ENCODE results near the gene ZP1. TPM values are rescaled to one million over a fixed set of nuclear protein-coding genes. Genes with fewer than 3 reads are reported as not detected.

Gene ZP1
- total and polyA plus RNA-seq, 10 of the 15 experiments (the other 5 are each of a cell fraction or from before 2014, with no cell fraction given): not detected

DNA sequence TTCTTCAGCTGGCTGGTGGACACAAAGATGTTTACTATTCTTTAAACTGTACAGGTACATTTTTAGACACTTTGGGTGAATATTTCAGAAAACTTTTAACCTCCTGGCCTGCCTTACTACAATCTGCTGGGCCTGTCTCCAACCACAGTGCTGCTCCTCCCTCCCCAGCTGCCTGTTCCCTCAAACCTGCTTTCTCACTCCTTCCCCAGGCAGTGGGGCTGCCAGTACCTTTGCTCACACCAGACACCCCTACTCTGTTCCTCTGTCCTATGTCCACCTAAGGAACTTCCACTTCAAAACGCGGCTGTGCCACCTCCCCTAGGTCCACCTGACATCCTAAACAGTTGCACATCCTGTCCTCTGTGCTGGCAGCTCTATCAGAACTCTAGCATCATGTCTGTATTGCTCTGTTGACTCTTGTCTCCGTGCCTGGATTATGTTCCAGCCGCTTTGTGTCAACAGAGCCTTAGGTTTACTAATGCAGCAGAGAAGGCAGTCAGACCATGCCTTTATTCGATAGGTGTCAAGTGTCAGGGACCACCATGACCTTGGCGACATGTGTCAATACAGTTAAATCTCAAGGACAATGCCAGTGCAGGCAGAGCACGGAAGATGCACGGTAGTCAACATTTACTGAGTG, 13.4 kb downstream of the ZP1 start:
- no peaks in the 10 kb centered on the region for H3K9me3 ChIP-seq (replicated peaks; ENCODE audit: control insufficient read depth, insufficient read depth, low read length)
- peaks cover 0 to 5% of the 10 kb centered on the region in 2 experiments; a peak in 3 of 4 replicates for H3K36me3 ChIP-seq (ENCODE audit: control insufficient read depth in 2 of 2, insufficient read depth in 2 of 2, low read length in 1 of 2)
- ChIA-PET SMC1A (ENCODE audit: uncharacterized antibody, unreplicated experiment) (no interaction called here), RAD21 (ENCODE audit: unreplicated experiment) (no interaction called here), POLR2A (no interaction called here), CTCF (no interaction called here)
- FAIRE-seq (no peak), DNase-seq (ENCODE audit: low read depth, low spot score) (no peak), ATAC-seq (no peak)
- in situ Hi-C loops (cut with MboI) (no loop called here), intact Hi-C loops (cut with micrococcal nuclease; ENCODE audit: unreplicated experiment) (no loop called here)
- H2AFZ ChIP-seq (ENCODE audit: control insufficient read depth, low read depth, low read length): no peak overlapping the region
- no peaks in the 10 kb centered on the region for H3K79me2 ChIP-seq (ENCODE audit: control insufficient read depth, insufficient read depth, low read length)
- no peak for TF ChIP-seq STAT1 (conservative IDR thresholded peaks at IDR 0.05)
- TF ChIP-seq NBN (IDR thresholded peaks at IDR 0.05): no peak
- no peak for TF ChIP-seq ZNF207 (IDR thresholded peaks at IDR 0.05; ENCODE audit: borderline replicate concordance)
- no peak for TF ChIP-seq RUNX3 (IDR thresholded peaks at IDR 0.05; ENCODE audit: low read length)
- 90% methylated on average over 8 of the region's 8 CpGs for WGBS (ENCODE audit: insufficient coverage, insufficient replicate concordance, low lambda C conversion rate, missing lambda C conversion rate)
- H3K9ac ChIP-seq (ENCODE audit: control insufficient read depth, insufficient read depth, low read length): no peak overlapping the region
- H3K4me1 ChIP-seq (ENCODE audit: control insufficient read depth, insufficient read depth, low read length): no peaks in the 10 kb centered on the region
- no peaks in the 10 kb centered on the region for H3K27me3 ChIP-seq (replicated peaks in 1 of 2; ENCODE audit: control insufficient read depth in 2 of 2, insufficient read depth in 2 of 2, low read length in 1 of 2)
- no peaks in the 10 kb centered on the region; the same call in 1 of the 2 replicates for H4K20me1 ChIP-seq (ENCODE audit: control insufficient read depth, insufficient read depth)
- no peak overlapping the region for H3K4me2 ChIP-seq (ENCODE audit: control insufficient read depth, insufficient read depth)
- H3K27ac ChIP-seq (ENCODE audit: control insufficient read depth, insufficient read depth): no peak overlapping the region
- no peak overlapping the region for H3K4me3 ChIP-seq
- no TSS peak for BruUV-seq (replicated peaks)

DNA sequence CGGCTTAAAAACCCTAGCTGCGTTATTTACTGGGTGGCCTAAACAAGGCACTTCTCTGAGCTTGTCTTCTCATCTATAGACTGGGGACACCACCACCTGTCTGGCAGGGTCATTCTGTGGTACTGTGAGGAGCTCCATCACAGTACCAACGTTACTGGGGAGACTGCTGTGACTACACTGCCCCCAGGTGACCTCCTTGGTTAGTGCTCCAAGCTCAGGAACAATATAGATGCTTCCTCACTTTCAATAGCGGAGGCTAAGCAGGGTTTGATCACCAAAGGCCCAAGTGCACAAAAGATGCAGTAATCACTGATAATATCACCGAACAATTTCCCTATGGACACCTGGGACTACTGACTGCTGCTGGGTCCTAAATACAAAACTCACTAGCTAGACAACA, 20.2 kb downstream of the ZP1 start:
- CTCF ChIA-PET: interaction anchor here (0.7 to 7.1 kb wide), 26 partner anchors 9 to 300 kb away, joined by 3 to 108 read pairs (median 4); partner anchors contain the start of gene MS4A10
- Histone ChIP-seq H3K9me3 (replicated peaks; ENCODE audit: control insufficient read depth, insufficient read depth, low read length) (no peaks in the 10 kb centered on the region), H3K27ac (ENCODE audit: control insufficient read depth, insufficient read depth) (no peak overlapping the region), H3K4me2 (ENCODE audit: control insufficient read depth, insufficient read depth) (no peak overlapping the region), H3K9ac (ENCODE audit: control insufficient read depth, insufficient read depth, low read length) (no peak overlapping the region), H3K27me3 (replicated peaks in 1 of 2; ENCODE audit: control insufficient read depth in 2 of 2, insufficient read depth in 2 of 2, low read length in 1 of 2) (no peaks in the 10 kb centered on the region), H4K20me1 (ENCODE audit: control insufficient read depth, insufficient read depth) (no peaks in the 10 kb centered on the region), H3K36me3 (ENCODE audit: control insufficient read depth in 2 of 2, insufficient read depth in 2 of 2, low read length in 1 of 2) (peaks cover 7 to 20% of the 10 kb centered on the region in 2 experiments), H3K4me3 (no peak overlapping the region), H3K4me1 (ENCODE audit: control insufficient read depth, insufficient read depth, low read length) (no peaks in the 10 kb centered on the region), H2AFZ (ENCODE audit: control insufficient read depth, low read depth, low read length) (no peak overlapping the region), H3K79me2 (ENCODE audit: control insufficient read depth, insufficient read depth, low read length) (no peaks in the 10 kb centered on the region)
- BruUV-seq (replicated peaks): no TSS peak
- peak; percentile 27 for FAIRE-seq
- intact Hi-C loops (cut with micrococcal nuclease; ENCODE audit: unreplicated experiment): loop anchor here (1.0 kb wide), 1 partner anchor 56 kb away; no protein-coding TSS in a partner anchor
- in situ Hi-C loops (cut with MboI): no loop called here
- SMC1A ChIA-PET (ENCODE audit: uncharacterized antibody, unreplicated experiment): interaction anchor here (0.9 to 3.6 kb wide), 11 partner anchors 11 to 186 kb away, joined by 3 to 50 read pairs (median 4); no protein-coding TSS in a partner anchor
- POLR2A ChIA-PET: no interaction called here
- ATAC-seq: peak; percentile 93
- RAD21 ChIA-PET (ENCODE audit: unreplicated experiment): interaction anchor here (0.7 to 2.6 kb wide), 14 partner anchors 12 to 366 kb away, joined by 3 to 46 read pairs (median 4); no protein-coding TSS in a partner anchor
- WGBS (ENCODE audit: insufficient coverage, insufficient replicate concordance, low lambda C conversion rate, missing lambda C conversion rate): 69% methylated on average over 5 of the region's 5 CpGs
- TF ChIP-seq, protein P1, sequence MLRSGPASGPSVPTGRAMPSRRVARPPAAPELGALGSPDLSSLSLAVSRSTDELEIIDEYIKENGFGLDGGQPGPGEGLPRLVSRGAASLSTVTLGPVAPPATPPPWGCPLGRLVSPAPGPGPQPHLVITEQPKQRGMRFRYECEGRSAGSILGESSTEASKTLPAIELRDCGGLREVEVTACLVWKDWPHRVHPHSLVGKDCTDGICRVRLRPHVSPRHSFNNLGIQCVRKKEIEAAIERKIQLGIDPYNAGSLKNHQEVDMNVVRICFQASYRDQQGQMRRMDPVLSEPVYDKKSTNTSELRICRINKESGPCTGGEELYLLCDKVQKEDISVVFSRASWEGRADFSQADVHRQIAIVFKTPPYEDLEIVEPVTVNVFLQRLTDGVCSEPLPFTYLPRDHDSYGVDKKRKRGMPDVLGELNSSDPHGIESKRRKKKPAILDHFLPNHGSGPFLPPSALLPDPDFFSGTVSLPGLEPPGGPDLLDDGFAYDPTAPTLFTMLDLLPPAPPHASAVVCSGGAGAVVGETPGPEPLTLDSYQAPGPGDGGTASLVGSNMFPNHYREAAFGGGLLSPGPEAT (IDR thresholded peaks at IDR 0.05; ENCODE audit: low read depth): no peak
- TF ChIP-seq, protein P2, sequence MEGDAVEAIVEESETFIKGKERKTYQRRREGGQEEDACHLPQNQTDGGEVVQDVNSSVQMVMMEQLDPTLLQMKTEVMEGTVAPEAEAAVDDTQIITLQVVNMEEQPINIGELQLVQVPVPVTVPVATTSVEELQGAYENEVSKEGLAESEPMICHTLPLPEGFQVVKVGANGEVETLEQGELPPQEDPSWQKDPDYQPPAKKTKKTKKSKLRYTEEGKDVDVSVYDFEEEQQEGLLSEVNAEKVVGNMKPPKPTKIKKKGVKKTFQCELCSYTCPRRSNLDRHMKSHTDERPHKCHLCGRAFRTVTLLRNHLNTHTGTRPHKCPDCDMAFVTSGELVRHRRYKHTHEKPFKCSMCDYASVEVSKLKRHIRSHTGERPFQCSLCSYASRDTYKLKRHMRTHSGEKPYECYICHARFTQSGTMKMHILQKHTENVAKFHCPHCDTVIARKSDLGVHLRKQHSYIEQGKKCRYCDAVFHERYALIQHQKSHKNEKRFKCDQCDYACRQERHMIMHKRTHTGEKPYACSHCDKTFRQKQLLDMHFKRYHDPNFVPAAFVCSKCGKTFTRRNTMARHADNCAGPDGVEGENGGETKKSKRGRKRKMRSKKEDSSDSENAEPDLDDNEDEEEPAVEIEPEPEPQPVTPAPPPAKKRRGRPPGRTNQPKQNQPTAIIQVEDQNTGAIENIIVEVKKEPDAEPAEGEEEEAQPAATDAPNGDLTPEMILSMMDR (IDR thresholded peaks at IDR 0.05 in 2 of 3, conservative IDR thresholded peaks at IDR 0.05 in 1 of 3; ENCODE audit: control insufficient read depth in 2 of 3, extremely low read depth in 1 of 3, insufficient read depth in 1 of 3, low read depth in 3 of 3, low read length in 3 of 3): peak; percentile 47 to 61 (median 58); a peak in 5 of 6 replicates
- TF ChIP-seq SMC3 (IDR thresholded peaks at IDR 0.05; ENCODE audit: borderline replicate concordance, low read length) (peak; percentile 65; the same call in 1 of the 2 replicates), RAD21 (IDR thresholded peaks at IDR 0.05; ENCODE audit: insufficient read depth, low read depth, low read length) (peak; percentile 73)
- TF ChIP-seq, protein P3, sequence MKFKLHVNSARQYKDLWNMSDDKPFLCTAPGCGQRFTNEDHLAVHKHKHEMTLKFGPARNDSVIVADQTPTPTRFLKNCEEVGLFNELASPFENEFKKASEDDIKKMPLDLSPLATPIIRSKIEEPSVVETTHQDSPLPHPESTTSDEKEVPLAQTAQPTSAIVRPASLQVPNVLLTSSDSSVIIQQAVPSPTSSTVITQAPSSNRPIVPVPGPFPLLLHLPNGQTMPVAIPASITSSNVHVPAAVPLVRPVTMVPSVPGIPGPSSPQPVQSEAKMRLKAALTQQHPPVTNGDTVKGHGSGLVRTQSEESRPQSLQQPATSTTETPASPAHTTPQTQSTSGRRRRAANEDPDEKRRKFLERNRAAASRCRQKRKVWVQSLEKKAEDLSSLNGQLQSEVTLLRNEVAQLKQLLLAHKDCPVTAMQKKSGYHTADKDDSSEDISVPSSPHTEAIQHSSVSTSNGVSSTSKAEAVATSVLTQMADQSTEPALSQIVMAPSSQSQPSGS (IDR thresholded peaks at IDR 0.05; ENCODE audit: low read length): no peak
- no peak for DNase-seq (ENCODE audit: low read depth, low spot score)
